ENCODE data around the gene OR8B2. TPM values are rescaled to one million over a fixed set of nuclear protein-coding genes. Genes with fewer than 3 reads are reported as not detected.

Gene OR8B2, protein sequence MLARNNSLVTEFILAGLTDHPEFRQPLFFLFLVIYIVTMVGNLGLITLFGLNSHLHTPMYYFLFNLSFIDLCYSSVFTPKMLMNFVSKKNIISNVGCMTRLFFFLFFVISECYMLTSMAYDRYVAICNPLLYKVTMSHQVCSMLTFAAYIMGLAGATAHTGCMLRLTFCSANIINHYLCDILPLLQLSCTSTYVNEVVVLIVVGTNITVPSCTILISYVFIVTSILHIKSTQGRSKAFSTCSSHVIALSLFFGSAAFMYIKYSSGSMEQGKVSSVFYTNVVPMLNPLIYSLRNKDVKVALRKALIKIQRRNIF
- not detected for total RNA-seq
- polyA plus RNA-seq: not detected
- long read RNA-seq, donor 1: 0 reads
- long read RNA-seq, donor 2: 0 reads
- long read RNA-seq, donor 3: 0 reads

DNA sequence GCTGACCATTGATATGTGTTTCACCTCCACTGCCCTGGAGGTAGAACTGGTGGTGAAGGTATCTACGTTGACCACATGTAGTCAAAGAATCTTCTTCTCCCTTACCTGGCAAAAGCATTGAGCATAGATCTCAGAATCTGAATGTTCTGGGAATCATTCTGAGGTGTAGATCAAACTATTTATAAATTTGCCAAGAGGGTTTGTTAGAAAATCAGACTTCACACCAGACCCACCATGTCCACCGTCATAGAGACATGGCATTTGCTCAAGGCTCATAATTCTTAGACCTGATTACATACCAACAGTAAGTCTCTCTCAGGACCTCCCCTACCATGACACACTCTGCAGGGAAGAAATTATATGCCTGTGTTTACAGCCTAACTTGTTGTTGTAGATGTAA is at the start of gene OR8B2:
Gene OR8B2 (minus strand): TSS at position 101 of the 400 bp plus-strand sequence. CDS start 1,156 bp downstream, outside the sequence.
- H3K4me3 ChIP-seq: no peak within 1 kb of the TSS
- TF ChIP-seq, protein P1, sequence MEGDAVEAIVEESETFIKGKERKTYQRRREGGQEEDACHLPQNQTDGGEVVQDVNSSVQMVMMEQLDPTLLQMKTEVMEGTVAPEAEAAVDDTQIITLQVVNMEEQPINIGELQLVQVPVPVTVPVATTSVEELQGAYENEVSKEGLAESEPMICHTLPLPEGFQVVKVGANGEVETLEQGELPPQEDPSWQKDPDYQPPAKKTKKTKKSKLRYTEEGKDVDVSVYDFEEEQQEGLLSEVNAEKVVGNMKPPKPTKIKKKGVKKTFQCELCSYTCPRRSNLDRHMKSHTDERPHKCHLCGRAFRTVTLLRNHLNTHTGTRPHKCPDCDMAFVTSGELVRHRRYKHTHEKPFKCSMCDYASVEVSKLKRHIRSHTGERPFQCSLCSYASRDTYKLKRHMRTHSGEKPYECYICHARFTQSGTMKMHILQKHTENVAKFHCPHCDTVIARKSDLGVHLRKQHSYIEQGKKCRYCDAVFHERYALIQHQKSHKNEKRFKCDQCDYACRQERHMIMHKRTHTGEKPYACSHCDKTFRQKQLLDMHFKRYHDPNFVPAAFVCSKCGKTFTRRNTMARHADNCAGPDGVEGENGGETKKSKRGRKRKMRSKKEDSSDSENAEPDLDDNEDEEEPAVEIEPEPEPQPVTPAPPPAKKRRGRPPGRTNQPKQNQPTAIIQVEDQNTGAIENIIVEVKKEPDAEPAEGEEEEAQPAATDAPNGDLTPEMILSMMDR (IDR thresholded peaks at IDR 0.05): no peak
- no peaks in the 10 kb centered on the region for H3K27me3 ChIP-seq
- DNase-seq (no peak), ATAC-seq (no peak)
- no peaks in the 10 kb centered on the region for H3K4me1 ChIP-seq
- intact Hi-C loops (cut with DNase I): no loop called here
- no peaks in the 10 kb centered on the region for H3K9me3 ChIP-seq
- H3K36me3 ChIP-seq: no peaks in the 10 kb centered on the region
- H3K27ac ChIP-seq: no peak within 1 kb of the TSS
- WGBS, 2 donors: 86 to 93% methylated on average over 2 of the region's 2 CpGs

DNA sequence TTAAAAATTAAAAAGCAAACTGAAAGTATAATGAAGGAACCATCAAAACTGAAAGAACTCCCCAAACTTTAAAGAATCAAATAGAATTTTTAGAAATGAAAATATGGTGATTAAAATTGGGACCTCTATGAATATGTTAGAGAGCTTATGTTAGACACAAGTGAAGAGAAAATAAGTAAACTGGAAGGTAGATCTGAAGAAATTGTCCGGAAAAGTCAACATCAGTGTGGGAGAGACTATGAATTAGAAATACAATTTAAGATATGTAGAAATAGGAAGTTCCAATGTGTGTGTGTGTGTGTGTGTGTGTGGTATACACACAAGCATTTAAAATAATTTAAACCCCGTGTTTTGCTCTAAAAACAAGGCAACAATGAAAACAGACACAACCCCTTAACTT is 45.3 kb upstream of the OR8B2 start:
- Histone ChIP-seq H3K27ac (no peak overlapping the region), H3K36me3 (no peaks in the 10 kb centered on the region), H3K4me1 (no peaks in the 10 kb centered on the region), H3K9me3 (peaks cover 0 to 19% (median 3%) of the 10 kb centered on the region in 11 donors), H3K27me3 (no peaks in the 10 kb centered on the region), H3K4me3 (no peak overlapping the region)
- DNase-seq (no peak), ATAC-seq (no peak)
- intact Hi-C loops (cut with DNase I): loop anchor here in 1 of 10 donors (10.0 kb wide), 1 partner anchor 155 kb away; no protein-coding TSS in a partner anchor
- TF ChIP-seq, protein P1 (IDR thresholded peaks at IDR 0.05): no peak
- 76 to 81% methylated on average over 2 of the region's 2 CpGs for WGBS, 2 donors

DNA sequence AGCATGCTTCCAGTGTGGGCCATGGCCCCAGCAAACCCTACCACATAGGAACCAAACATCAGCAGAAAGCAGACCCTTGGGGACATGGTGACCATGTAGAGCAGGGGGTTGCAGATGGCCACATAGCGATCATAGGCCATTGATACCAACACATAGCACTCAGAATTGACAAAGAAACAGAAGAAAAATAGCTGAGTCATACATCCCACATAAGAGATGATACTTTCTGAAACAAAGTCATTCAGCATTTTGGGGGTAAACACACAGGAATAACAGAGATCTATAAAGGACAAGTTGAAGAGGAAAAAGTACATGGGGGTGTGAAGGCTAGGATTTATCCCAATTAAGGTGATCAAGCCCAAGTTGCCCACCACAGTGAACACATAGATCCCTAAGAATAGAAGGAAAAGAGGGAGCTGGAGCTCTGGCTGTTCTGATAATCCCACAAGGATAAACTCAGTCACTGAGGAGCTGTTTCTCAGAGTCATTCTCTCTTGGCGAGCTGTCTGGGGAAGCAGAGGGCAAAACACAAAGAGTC is 40.2 kb upstream of the OR8B2 start, which contains the start of gene OR8B4:
Gene OR8B4 (minus strand): TSS at position 488 of the 538 bp plus-strand sequence. CDS start 0 bp downstream, at position 488.
- Histone ChIP-seq H3K27me3 (peaks cover 0 to 13% (median 0%) of the 10 kb centered on the region in 7 donors), H3K4me1 (no peaks in the 10 kb centered on the region), H3K4me3 (no peak within 1 kb of the TSS), H3K27ac (no peak within 1 kb of the TSS), H3K9me3 (peaks cover 0 to 6% (median 0%) of the 10 kb centered on the region in 11 donors), H3K36me3 (no peaks in the 10 kb centered on the region)
- intact Hi-C loops (cut with DNase I): loop anchor here in 1 of 10 donors (10.0 kb wide), 1 partner anchor 160 kb away; no protein-coding TSS in a partner anchor
- WGBS, 2 donors: 91 to 93% methylated on average over 2 of the region's 2 CpGs
- no peak for ATAC-seq
- no peak for DNase-seq
- TF ChIP-seq, protein P1 (IDR thresholded peaks at IDR 0.05): no peak

DNA sequence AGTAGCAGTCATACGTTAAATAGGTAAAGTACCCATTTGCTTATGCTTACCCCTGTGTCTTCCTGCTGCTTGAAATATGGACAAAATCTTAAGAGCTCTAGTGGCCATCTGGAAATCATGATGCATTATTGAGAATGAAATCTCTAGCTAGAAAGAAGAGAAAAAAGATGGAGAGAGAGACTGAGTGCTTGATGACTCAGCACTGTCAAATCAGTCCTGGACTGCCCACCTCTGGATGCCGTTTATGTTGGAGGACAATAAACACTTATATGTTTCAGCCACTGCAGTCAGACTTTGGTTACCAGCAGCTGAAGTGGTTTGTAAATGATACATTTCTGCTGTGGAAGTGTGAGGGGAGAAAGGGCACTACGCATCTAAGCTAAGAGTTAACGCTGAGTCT is 36.7 kb upstream of the OR8B2 start:
- H3K27ac ChIP-seq: no peak overlapping the region
- H3K4me3 ChIP-seq: no peak overlapping the region
- TF ChIP-seq, protein P1 (IDR thresholded peaks at IDR 0.05): no peak
- H3K9me3 ChIP-seq: no peaks in the 10 kb centered on the region
- no peaks in the 10 kb centered on the region for H3K36me3 ChIP-seq
- ATAC-seq (no peak), DNase-seq (no peak)
- H3K27me3 ChIP-seq: peaks cover 0 to 13% (median 0%) of the 10 kb centered on the region in 7 donors
- H3K4me1 ChIP-seq: no peaks in the 10 kb centered on the region
- intact Hi-C loops (cut with DNase I): loop anchor here in 1 of 10 donors (10.0 kb wide), 1 partner anchor 164 kb away; no protein-coding TSS in a partner anchor
- 86 to 88% methylated on average over 4 of the region's 4 CpGs for WGBS, 2 donors

Measured in heart right ventricle (tissue), 16 donors.